Ovary (tissue), 9 donors: ENCODE measurements around the gene CAMK2D. TPM values are rescaled to one million over a fixed set of nuclear protein-coding genes. Genes with fewer than 3 reads are reported as not detected.

Experiments used
- DNase-seq, 5 donors: peaks; one replicate each; pipeline ENCODE4 v3.0.0-alpha.2; 2019 to 2020
- H3K27ac ChIP-seq, 2 donors: fragments of 200-600 bp; one replicate each; pipeline versions ENCODE4 v1.5.1 to v1.8.0; 2019 to 2022
- H3K27me3 ChIP-seq: fragments of 200-600 bp; one replicate; pipeline ENCODE4 v1.8.0; 2022
- H3K36me3 ChIP-seq: fragments of 200-600 bp; sonication (generic); one replicate; pipeline ENCODE4 v1.5.1; 2019
- H3K4me1 ChIP-seq: one replicate; pipeline ENCODE4 v1.8.1; 2013; ENCODE audit warnings: mild to moderate bottlenecking, moderate library complexity; ENCODE audit not compliant: insufficient read depth
- H3K4me3 ChIP-seq: fragments of 200-600 bp; sonication (generic); one replicate; pipeline ENCODE4 v1.5.1; 2017
- H3K9me3 ChIP-seq, 2 donors: fragments of 200-600 bp in 1 of 2; sonication (generic) in 1 of 2; one replicate each; pipeline versions ENCODE4 v1.5.1 to v1.8.1; 2013 to 2019; ENCODE audit warnings: mild to moderate bottlenecking in 1 of 2, moderate library complexity in 1 of 2
- EP300 ChIP-seq: sonication (generic); formaldehyde crosslinking; IDR thresholded peaks from one replicate; pipeline ENCODE4 v1.6.1; 2017; ENCODE audit warnings: antibody characterized with exemption
- POLR2A ChIP-seq: fragments of 450-650 bp; IDR thresholded peaks from one replicate; pipeline ENCODE4 v1.6.1; 2017; ENCODE audit warnings: antibody characterized with exemption, mild to moderate bottlenecking, moderate library complexity
- WGBS, 3 donors: extraction: QIAGEN DNeasy Blood & Tissue Kit in 1 of 3; methylation state at CpG; one replicate each; pipeline versions ENCODE4 v1.1.5 to v1.1.7; 2013 to 2017; 5-methylcytosine and 5-hydroxymethylcytosine counted together
- intact Hi-C, 4 donors: fragments of 100-400 bp; cut with DNase I; formaldehyde crosslinking; loops; one replicate each; pipeline versions ENCODE4 v1.11.0 to v1.15.1; 2022 to 2023
- polyA plus RNA-seq, 2 donors: library from polyadenylated mRNA; stranded (reverse); fragments of 200-250 nt in 1 of 2; fragments of 350-450 nt in 1 of 2; fragmentation: Illumina TruSeq in 1 of 2; extraction: RNeasy Lipid Tissue Mini Kit (QIAGEN cat#74804) in 1 of 2; gene quantifications; one replicate each; pipeline ENCODE4 v1.2.3, GENCODE V29; 2013 to 2014
- small RNA-seq: library from RNA; depleted of rRNA; stranded (forward); fragments of <200 nt; gene quantifications from one replicate; pipeline ENCODE3, GENCODE V24; 2016
- total RNA-seq, 7 donors: library from RNA; depleted of rRNA in 2 of 7; stranded (reverse); fragments of >200 nt in 2 of 7; fragmentation: NEBNext Ultra II Directional in 3 of 7; extraction: Animal tissue kit (Norgen Biotek cat#: 25700) in 3 of 7; gene quantifications; one replicate each; pipeline versions ENCODE4 v1.1.0 to v1.2.4, GENCODE V29; 2016 to 2023
- TF ChIP-seq, protein P1 (sequence below), 3 donors: fragments of 450-650 bp in 2 of 3; fragments of 200-600 bp in 1 of 3; IDR thresholded peaks; one replicate each; pipeline versions ENCODE4 v1.5.1 to v1.8.0; 2016 to 2022; ENCODE audit warnings: antibody characterized with exemption in 3 of 3, mild to moderate bottlenecking in 1 of 3
- donor health status: DM: no; HTN: no; CAD: no; lungs with moderate emphysema.
- donor health status: DM: no; HTN: no; CAD: no.
- donor health status: Bipolar disorder and iron deficiency.
- donor health status: DM: yes; HTN: yes; CAD: no.
- donor health status: DM: no; HTN: no; CAD: no.
- donor health status: DM: yes; HTN: yes; CAD: no.

Gene CAMK2D
- total and polyA plus RNA-seq, 9 donors, result 14.2 to 36.9 (median 32.2) TPM

DNA sequence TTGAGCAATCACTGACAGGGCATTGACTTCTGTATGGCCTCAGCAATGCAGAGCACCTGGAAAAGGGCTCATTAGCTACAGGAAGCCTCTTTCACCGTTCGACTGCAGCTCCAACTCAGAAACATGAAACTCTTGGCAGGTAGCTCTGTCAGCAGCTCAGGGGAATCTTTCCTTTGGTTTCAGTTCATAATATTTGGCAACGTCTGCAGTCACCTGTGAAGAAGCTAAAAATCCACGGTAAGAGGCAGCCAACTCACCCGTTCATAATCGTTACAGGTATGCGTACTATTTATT, 354.9 kb downstream of the CAMK2D start:
- 71 to 81% (median 78%) methylated on average over 7 of the region's 7 CpGs for WGBS, 3 donors
- Histone ChIP-seq H3K9me3 (no peaks in the 10 kb centered on the region), H3K27ac (no peak overlapping the region), H3K4me1 (peaks cover 4% of the 10 kb centered on the region), H3K4me3 (no peak overlapping the region), H3K36me3 (no peaks in the 10 kb centered on the region), H3K27me3 (no peaks in the 10 kb centered on the region)
- DNase-seq, result no peak
- TF ChIP-seq, protein P1, sequence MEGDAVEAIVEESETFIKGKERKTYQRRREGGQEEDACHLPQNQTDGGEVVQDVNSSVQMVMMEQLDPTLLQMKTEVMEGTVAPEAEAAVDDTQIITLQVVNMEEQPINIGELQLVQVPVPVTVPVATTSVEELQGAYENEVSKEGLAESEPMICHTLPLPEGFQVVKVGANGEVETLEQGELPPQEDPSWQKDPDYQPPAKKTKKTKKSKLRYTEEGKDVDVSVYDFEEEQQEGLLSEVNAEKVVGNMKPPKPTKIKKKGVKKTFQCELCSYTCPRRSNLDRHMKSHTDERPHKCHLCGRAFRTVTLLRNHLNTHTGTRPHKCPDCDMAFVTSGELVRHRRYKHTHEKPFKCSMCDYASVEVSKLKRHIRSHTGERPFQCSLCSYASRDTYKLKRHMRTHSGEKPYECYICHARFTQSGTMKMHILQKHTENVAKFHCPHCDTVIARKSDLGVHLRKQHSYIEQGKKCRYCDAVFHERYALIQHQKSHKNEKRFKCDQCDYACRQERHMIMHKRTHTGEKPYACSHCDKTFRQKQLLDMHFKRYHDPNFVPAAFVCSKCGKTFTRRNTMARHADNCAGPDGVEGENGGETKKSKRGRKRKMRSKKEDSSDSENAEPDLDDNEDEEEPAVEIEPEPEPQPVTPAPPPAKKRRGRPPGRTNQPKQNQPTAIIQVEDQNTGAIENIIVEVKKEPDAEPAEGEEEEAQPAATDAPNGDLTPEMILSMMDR (IDR thresholded peaks at IDR 0.05), result no peak
- TF ChIP-seq POLR2A (no peak), EP300 (no peak)
- intact Hi-C loops, result no loop called here

DNA sequence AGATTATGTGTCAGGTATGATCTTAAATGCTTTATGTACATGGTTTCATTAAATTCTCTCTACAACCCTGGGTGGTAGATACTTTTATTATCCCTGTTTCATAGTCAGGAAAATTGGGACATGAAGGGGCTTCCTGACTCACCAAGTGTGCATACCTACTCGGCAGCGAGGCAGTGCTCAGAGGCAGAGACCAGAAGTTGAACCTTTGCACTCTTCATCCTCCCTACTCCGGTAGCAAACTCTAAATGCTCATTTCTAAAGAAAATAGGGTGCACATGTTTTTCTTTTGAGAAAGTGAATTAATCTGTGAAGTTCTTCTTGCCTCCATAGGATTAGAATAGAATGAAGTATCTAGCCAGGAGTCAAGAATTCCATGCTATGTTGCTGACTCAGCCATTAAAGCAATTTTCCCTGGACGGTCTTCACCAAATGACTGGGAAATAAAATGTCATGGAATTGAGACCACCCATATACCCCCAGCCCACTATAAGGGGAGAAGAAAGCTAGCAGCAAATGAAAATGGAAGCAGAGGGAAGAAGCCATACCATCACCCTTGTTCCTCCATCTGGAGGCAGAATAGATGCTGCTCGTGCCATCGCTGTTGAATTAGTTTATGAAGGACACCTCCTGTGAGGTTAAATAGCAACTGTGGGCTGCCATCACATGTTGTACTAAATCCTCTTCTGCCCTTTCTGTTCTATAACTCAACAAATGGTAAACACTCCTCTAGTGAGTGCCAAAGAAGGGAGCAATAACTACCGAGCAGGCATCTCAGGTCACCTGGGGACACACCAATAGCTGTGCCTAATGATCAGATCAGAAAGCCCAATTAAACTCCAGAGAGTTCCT, 355.4 kb downstream of the CAMK2D start:
- peaks cover 4% of the 10 kb centered on the region for H3K4me1 ChIP-seq
- H3K4me3 ChIP-seq, result no peak overlapping the region
- intact Hi-C loops, result no loop called here
- no peak overlapping the region for H3K27ac ChIP-seq
- no peaks in the 10 kb centered on the region for H3K27me3 ChIP-seq
- H3K36me3 ChIP-seq, result no peaks in the 10 kb centered on the region
- no peak for TF ChIP-seq POLR2A
- no peak for TF ChIP-seq EP300
- TF ChIP-seq, protein P1 (IDR thresholded peaks at IDR 0.05), result no peak
- WGBS, 3 donors, result 87 to 92% (median 91%) methylated on average over 7 of the region's 7 CpGs
- H3K9me3 ChIP-seq, result no peaks in the 10 kb centered on the region
- DNase-seq, result no peak

DNA sequence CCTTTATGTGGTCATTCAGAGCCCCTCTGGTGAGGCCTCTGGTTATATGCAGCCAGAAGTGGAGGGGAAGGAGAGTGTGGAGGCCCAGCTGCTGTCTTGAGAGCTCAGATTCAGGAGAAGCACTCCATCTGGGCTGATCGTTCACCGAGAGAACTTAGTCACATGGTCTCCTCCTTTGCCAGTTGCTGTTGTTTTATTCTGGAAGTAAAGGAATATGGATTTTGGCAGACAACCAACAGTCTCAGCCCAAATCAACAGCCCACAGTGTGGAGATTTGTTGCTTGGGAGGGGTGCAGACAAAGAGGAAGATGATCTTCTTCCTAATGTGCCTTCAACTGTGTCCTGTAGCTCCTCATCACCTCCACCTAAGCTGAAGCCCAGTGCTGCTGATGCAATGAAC, 356.7 kb downstream of the CAMK2D start:
- no peak for DNase-seq
- Histone ChIP-seq H3K27ac (no peak overlapping the region), H3K4me1 (peaks cover 4% of the 10 kb centered on the region), H3K36me3 (no peaks in the 10 kb centered on the region), H3K4me3 (no peak overlapping the region), H3K27me3 (no peaks in the 10 kb centered on the region), H3K9me3 (no peaks in the 10 kb centered on the region)
- WGBS, 3 donors, result 0 to 11% (median 4%) methylated on average over 2 of the region's 2 CpGs
- intact Hi-C loops, result no loop called here
- TF ChIP-seq, protein P1 (IDR thresholded peaks at IDR 0.05), result no peak
- TF ChIP-seq EP300 (no peak), POLR2A (no peak)

DNA sequence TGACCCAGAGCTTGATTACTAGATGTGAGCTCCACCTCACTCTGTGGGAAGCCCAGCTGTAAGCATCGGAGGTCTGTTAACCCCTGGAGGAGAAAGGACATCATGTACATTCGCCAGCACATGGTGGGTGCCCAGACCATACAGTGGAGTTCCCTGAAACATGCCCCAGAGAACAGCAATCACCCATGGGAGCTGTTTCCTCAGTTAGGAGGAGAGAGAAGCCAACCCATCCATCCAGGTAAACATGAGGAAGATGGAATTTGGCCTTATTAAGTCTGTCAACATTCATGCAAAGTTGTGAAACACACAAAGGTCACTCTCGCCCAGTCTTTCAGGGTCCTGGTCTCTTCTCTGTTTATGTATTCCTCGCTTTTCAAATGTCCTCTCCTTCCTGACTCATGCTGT, 357.4 kb downstream of the CAMK2D start:
- H3K4me1 ChIP-seq, result peaks cover 4% of the 10 kb centered on the region
- TF ChIP-seq, protein P1 (IDR thresholded peaks at IDR 0.05), result no peak
- TF ChIP-seq EP300 (no peak), POLR2A (no peak)
- DNase-seq, result no peak
- 93 to 96% (median 94%) methylated on average over 4 of the region's 4 CpGs for WGBS, 3 donors
- no peaks in the 10 kb centered on the region for H3K36me3 ChIP-seq
- no peaks in the 10 kb centered on the region for H3K27me3 ChIP-seq
- H3K27ac ChIP-seq, result no peak overlapping the region
- H3K9me3 ChIP-seq, result no peaks in the 10 kb centered on the region
- intact Hi-C loops, result no loop called here
- no peak overlapping the region for H3K4me3 ChIP-seq

Small RNA genes within 50 kb of the gene (small RNA-seq; reads per million reads assigned to genes)
- gene RN7SL184P (not detected), gene RNU1-138P (not detected)

Other genes starting within 250 kb of the CAMK2D start
- gene ARSJ, start 217.9 kb upstream of the CAMK2D start, total RNA-seq, result 1 to 10 TPM; 3.9 to 6.7 (median 5.6) TPM
- 1 to 10 TPM; 1.3 to 3.2 TPM for gene ARSJ, start 217.9 kb upstream of the CAMK2D start, polyA plus RNA-seq